Gastroesophageal sphincter (tissue), 3 donors: Measurements from ENCODE around the gene PXYLP1.

Source experiments
- CTCF ChIP-seq, 4 experiments: fragments of 200-600 bp in 2 of 4; fragments of 450-650 bp in 2 of 4; sonication (generic) in 1 of 4; IDR thresholded peaks; one replicate each; pipeline ENCODE4 v1.5.1; 2017 to 2019; ENCODE audit warnings: antibody characterized with exemption in 4 of 4, mild to moderate bottlenecking in 2 of 4, moderate library complexity in 2 of 4
- POLR2A ChIP-seq, 2 donors: fragments of 450-650 bp; IDR thresholded peaks; one replicate each; pipeline ENCODE4 v1.6.1; 2017; ENCODE audit warnings: antibody characterized with exemption in 2 of 2, mild to moderate bottlenecking in 2 of 2, moderate library complexity in 1 of 2

DNA sequence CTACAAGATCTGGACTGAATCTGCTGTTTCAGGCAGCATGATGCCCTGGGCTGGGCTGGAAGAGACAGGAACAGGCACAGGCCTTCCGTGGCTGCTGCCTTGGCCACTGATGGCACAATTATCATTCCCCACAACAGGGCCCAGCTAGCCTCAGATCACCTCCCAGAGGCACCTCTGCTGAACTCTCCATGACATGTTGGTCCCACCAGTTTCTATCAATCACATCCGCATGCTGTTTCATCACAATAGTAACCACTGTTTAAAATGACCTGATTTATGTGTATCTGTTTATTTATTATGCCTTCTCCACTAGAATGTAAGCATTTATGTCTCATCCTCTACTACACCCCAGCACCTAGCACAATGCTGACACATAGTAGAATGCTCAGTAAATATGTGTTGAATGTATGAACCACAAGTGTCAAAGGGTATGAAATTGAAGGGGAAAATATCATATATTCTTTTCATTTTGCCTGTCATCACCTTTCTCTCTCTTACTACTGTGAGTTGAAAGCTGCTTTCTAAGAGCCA lies 104.0 kb downstream of the PXYLP1 start:
- TF ChIP-seq CTCF (IDR thresholded peaks at IDR 0.05) = no peak
- no peak for TF ChIP-seq POLR2A (IDR thresholded peaks at IDR 0.05)
